Ishikawa (cell line): ENCODE measurements around the gene OSBPL10.

Source experiments
- CEBPB ChIP-seq: IDR thresholded peaks from 2 replicates; pipeline ENCODE4 v1.6.1; 2012
- CREB1 ChIP-seq: IDR thresholded peaks from 2 replicates; pipeline ENCODE4 v1.6.1; 2012; ENCODE audit warnings: low read depth
- EGR1 ChIP-seq: IDR thresholded peaks from 2 replicates; pipeline ENCODE4 v1.6.1; 2012
- EP300 ChIP-seq: IDR thresholded peaks from 2 replicates; pipeline ENCODE4 v1.6.1; 2012; ENCODE audit warnings: borderline replicate concordance
- FOXM1 ChIP-seq: IDR thresholded peaks from 2 replicates; pipeline ENCODE4 v1.6.1; 2012; ENCODE audit warnings: low read depth, borderline replicate concordance
- NFIC ChIP-seq: IDR thresholded peaks from 2 replicates; pipeline ENCODE4 v1.6.1; 2012
- RAD21 ChIP-seq: IDR thresholded peaks from 2 replicates; pipeline ENCODE4 v1.6.1; 2012; ENCODE audit warnings: low read depth
- REST ChIP-seq: IDR thresholded peaks from 2 replicates; pipeline ENCODE4 v1.6.1; 2012; ENCODE audit warnings: low read depth, mild to moderate bottlenecking
- TAF1 ChIP-seq: IDR thresholded peaks from 2 replicates; pipeline ENCODE4 v1.6.1; 2012; ENCODE audit warnings: low read depth, mild to moderate bottlenecking
- TCF12 ChIP-seq: IDR thresholded peaks from 2 replicates; pipeline ENCODE4 v1.6.1; 2012; ENCODE audit warnings: low read depth
- TEAD4 ChIP-seq: IDR thresholded peaks from 2 replicates; pipeline ENCODE4 v1.6.1; 2012
- USF1 ChIP-seq: IDR thresholded peaks from 2 replicates; pipeline ENCODE4 v1.6.1; 2012
- YY1 ChIP-seq: IDR thresholded peaks from 2 replicates; pipeline ENCODE4 v1.6.1; 2012; ENCODE audit warnings: low read depth
- ZBTB7A ChIP-seq: IDR thresholded peaks from 2 replicates; pipeline ENCODE4 v1.6.1; 2012; ENCODE audit warnings: low read depth
- TF ChIP-seq, protein P1 (sequence below): IDR thresholded peaks from 2 replicates; pipeline ENCODE4 v1.6.1; 2012

The OSBPL10 gene

DNA sequence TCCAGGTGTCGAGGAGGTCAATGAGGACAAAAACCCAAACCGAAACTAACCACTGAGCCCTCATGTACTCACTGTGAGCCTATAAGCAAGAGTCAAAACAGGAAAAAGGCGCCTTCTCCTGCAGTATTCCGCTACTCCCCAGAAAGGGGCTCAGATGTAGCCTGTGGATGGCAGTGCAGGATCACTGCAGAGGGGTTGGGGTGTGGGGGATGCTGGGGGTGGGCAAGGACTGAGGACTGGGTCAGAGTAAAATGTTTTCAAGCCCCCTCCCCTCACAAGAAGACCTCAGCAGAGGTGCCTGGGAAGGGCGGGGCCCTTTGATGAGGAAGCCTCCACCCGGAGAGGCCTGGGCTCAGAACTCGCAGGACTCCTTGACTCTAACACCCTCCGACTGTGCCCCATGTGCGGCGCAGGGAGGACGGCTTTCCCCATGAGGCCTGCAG lies 170.1 kb downstream of the OSBPL10 start:
- TF ChIP-seq USF1 (no peak), EP300 (no peak), ZBTB7A (no peak), TCF12 (no peak), CEBPB (no peak), REST (no peak), YY1 (no peak), FOXM1 (no peak), CREB1 (no peak), RAD21 (no peak), TEAD4 (no peak), EGR1 (no peak)
- TF ChIP-seq, protein P1, sequence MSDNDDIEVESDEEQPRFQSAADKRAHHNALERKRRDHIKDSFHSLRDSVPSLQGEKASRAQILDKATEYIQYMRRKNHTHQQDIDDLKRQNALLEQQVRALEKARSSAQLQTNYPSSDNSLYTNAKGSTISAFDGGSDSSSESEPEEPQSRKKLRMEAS = no peak

- TF ChIP-seq, protein P1 = no peak
- TF ChIP-seq NFIC = no peak
- TF ChIP-seq YY1 = no peak
- no peak for TF ChIP-seq TEAD4
- no peak for TF ChIP-seq TCF12
- TF ChIP-seq RAD21 = no peak
- TF ChIP-seq TAF1 = no peak
- TF ChIP-seq USF1 = no peak
- TF ChIP-seq CEBPB = no peak
- no peak for TF ChIP-seq EP300
- TF ChIP-seq EGR1 = no peak
- TF ChIP-seq ZBTB7A = no peak
- no peak for TF ChIP-seq CREB1
- TF ChIP-seq REST = no peak
- no peak for TF ChIP-seq FOXM1
Observed at GRCh38 chr3:31808143-31808720, 172.8 kb downstream of the OSBPL10 start.

GRCh38 chr3:31804251-31805051 lies 176.6 kb downstream of the OSBPL10 start:
- no peak for TF ChIP-seq FOXM1

GRCh38 chr3:31802981-31803740 lies 177.9 kb downstream of the OSBPL10 start:
- TF ChIP-seq TEAD4 (no peak), RAD21 (no peak), NFIC (no peak), CREB1 (no peak), EGR1 (no peak), ZBTB7A (no peak), FOXM1 (no peak), REST (no peak), EP300 (no peak), USF1 (no peak)
